ENCODE results near the gene ANKS1B. TPM values are rescaled to one million over a fixed set of nuclear protein-coding genes. Genes with fewer than 3 reads are reported as not detected.

Gene ANKS1B
- total RNA-seq, 1 donor from 2014 or later, result 8.2 TPM

GRCh38 chr12:99370421-99371138, 614.2 kb downstream of the ANKS1B start:
- Histone ChIP-seq H3K27me3 (no peaks in the 10 kb centered on the region), H3K27ac (no peak overlapping the region)
- intact Hi-C loops (cut with DNase I), result no loop called here

DNA sequence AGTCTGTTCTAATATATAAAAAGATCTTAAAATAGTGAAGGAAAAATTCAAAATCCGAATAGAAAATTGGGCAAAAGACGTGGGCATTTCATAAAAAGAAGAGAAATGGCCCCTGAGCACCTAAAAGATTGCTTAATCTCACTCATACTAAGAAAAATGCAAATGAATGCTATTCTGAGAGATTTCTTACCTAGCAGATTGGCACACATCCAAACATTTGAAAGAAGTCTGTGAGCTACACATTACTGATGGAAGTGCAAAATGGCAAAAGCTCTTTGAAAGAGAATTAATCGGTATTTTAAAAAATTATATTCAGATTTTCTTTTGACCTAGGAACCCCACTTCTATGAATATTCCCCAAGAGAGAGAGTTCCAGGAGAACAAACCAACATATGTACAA, 617.6 kb downstream of the ANKS1B start:
- DNase-seq (ENCODE audit: low spot score in 2 of 2), result no peak
- Histone ChIP-seq H3K27ac (no peak overlapping the region), H3K4me3 (no peak overlapping the region), H3K4me1 (no peaks in the 10 kb centered on the region), H3K36me3 (no peaks in the 10 kb centered on the region), H3K27me3 (no peaks in the 10 kb centered on the region), H3K9me3 (no peaks in the 10 kb centered on the region)
- intact Hi-C loops (cut with DNase I), result no loop called here
- TF ChIP-seq, protein P1, sequence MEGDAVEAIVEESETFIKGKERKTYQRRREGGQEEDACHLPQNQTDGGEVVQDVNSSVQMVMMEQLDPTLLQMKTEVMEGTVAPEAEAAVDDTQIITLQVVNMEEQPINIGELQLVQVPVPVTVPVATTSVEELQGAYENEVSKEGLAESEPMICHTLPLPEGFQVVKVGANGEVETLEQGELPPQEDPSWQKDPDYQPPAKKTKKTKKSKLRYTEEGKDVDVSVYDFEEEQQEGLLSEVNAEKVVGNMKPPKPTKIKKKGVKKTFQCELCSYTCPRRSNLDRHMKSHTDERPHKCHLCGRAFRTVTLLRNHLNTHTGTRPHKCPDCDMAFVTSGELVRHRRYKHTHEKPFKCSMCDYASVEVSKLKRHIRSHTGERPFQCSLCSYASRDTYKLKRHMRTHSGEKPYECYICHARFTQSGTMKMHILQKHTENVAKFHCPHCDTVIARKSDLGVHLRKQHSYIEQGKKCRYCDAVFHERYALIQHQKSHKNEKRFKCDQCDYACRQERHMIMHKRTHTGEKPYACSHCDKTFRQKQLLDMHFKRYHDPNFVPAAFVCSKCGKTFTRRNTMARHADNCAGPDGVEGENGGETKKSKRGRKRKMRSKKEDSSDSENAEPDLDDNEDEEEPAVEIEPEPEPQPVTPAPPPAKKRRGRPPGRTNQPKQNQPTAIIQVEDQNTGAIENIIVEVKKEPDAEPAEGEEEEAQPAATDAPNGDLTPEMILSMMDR (IDR thresholded peaks at IDR 0.05), result no peak

More at GRCh38 chr12:99370421-99371138, 614.2 kb downstream of the ANKS1B start:
- no peaks in the 10 kb centered on the region for H3K36me3 ChIP-seq
- H3K9me3 ChIP-seq, result no peaks in the 10 kb centered on the region
- H3K4me3 ChIP-seq, result no peak overlapping the region
- TF ChIP-seq, protein P1 (IDR thresholded peaks at IDR 0.05), result no peak
- no peaks in the 10 kb centered on the region for H3K4me1 ChIP-seq
- no peak for DNase-seq (ENCODE audit: low spot score in 2 of 2)

DNA sequence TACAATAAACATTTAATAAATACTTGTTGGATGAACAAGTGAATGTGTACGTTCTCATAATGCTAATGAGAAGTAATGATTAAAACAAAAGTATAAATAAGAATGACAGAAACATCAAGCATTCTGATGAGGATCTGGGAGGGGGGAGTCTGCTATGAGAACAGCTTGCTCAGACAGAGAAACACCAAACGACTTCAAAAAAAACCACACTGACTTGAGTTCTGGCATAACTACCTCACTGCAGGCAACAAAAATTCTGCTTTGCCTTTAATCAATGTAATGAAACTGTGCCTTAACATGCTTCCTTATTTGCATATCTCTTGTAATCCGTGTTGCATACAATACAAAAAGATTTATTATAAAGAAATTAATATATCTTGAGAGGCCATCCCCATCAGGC, 632.5 kb downstream of the ANKS1B start:
- no peaks in the 10 kb centered on the region for H3K4me1 ChIP-seq
- TF ChIP-seq, protein P1 (IDR thresholded peaks at IDR 0.05), result no peak
- intact Hi-C loops (cut with DNase I), result no loop called here
- no peaks in the 10 kb centered on the region for H3K27me3 ChIP-seq
- no peak for DNase-seq (ENCODE audit: low spot score in 2 of 2)
- no peak overlapping the region for H3K4me3 ChIP-seq
- no peaks in the 10 kb centered on the region for H3K36me3 ChIP-seq
- no peak overlapping the region for H3K27ac ChIP-seq
- H3K9me3 ChIP-seq, result no peaks in the 10 kb centered on the region

- Histone ChIP-seq H3K4me1 (no peaks in the 10 kb centered on the region), H3K27ac (no peak overlapping the region), H3K9me3 (no peaks in the 10 kb centered on the region), H3K27me3 (no peaks in the 10 kb centered on the region), H3K4me3 (no peak overlapping the region), H3K36me3 (no peaks in the 10 kb centered on the region)
- TF ChIP-seq, protein P1 (IDR thresholded peaks at IDR 0.05), result no peak
- DNase-seq (ENCODE audit: low spot score in 2 of 2), result no peak
- intact Hi-C loops (cut with DNase I), result no loop called here
These were observed 640.8 kb downstream of the ANKS1B start for GRCh38 chr12:99343960-99344359.

DNA sequence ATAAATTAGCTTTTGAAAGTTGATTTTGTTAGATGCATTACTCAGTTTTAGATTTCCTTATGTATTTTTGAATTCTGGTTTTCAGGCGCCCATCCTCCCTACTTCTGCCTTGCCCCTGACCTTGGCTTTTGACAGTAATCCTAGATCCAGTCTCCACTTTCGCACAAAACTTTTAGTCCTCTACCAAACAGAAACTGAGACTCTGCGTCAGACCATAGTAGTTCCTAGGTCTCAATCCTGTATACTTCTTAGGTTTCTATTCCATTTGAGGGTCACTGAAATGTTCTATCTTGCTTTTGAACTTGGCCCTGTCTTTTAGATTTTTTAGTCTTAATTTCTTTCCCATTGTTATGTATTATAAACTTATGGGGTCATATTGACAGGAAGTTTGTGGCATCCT, 645.1 kb downstream of the ANKS1B start:
- H3K4me1 ChIP-seq, result no peaks in the 10 kb centered on the region
- intact Hi-C loops (cut with DNase I), result no loop called here
- H3K27ac ChIP-seq, result no peak overlapping the region
- H3K36me3 ChIP-seq, result no peaks in the 10 kb centered on the region
- H3K9me3 ChIP-seq, result no peaks in the 10 kb centered on the region
- TF ChIP-seq, protein P1 (IDR thresholded peaks at IDR 0.05), result no peak
- H3K4me3 ChIP-seq, result no peak overlapping the region
- H3K27me3 ChIP-seq, result no peaks in the 10 kb centered on the region
- no peak for DNase-seq (ENCODE audit: low spot score in 2 of 2)
